Measurements from ENCODE around the gene CARD14. TPM values are rescaled to one million over a fixed set of nuclear protein-coding genes. Genes with fewer than 3 reads are reported as not detected.

CARD14 gene
- total RNA-seq, 1 experiment from 2014 or later = not detected

- ChIA-PET POLR2A (interaction anchor here (0.6 to 0.7 kb wide), 2 partner anchors 95 to 116 kb away, joined by 5 to 14 read pairs; no protein-coding TSS in a partner anchor), CTCF (no interaction called here)
- ATAC-seq (no peak), DNase-seq (ENCODE audit: low read depth, low spot score) (no peak)
- intact Hi-C loops (cut with micrococcal nuclease; ENCODE audit: unreplicated experiment) (no loop called here), in situ Hi-C loops (cut with HindIII; ENCODE audit: low pct_unique_long_range_greater_than_20kb, low sequenced_read_pairs) (no loop called here)
- BruUV-seq (replicated peaks) = no TSS peak
- Histone ChIP-seq H3K27me3 (ENCODE audit: control insufficient read depth, insufficient read depth, low read length) (no peaks in the 10 kb centered on the region), H3K9me3 (ENCODE audit: control insufficient read depth, insufficient read depth, low read depth, low read length) (no peaks in the 10 kb centered on the region), H3K36me3 (ENCODE audit: control insufficient read depth, insufficient read depth, low read length) (no peaks in the 10 kb centered on the region), H3K4me1 (ENCODE audit: control insufficient read depth, insufficient read depth, low read length) (no peaks in the 10 kb centered on the region), H3K4me3 (ENCODE audit: low read depth in 2 of 2, low read length in 2 of 2) (no peak overlapping the region), H3K27ac (ENCODE audit: low read length) (no peak overlapping the region)
- TF ChIP-seq TCF7L2 (IDR thresholded peaks at IDR 0.05; ENCODE audit: low read depth, low read length) = no peak
- TF ChIP-seq SIN3A (IDR thresholded peaks at IDR 0.05; ENCODE audit: borderline replicate concordance, insufficient read depth, low read depth, low read length) = no peak
- TF ChIP-seq POLR2AphosphoS5 (IDR thresholded peaks at IDR 0.05; ENCODE audit: low read depth, low read length) = no peak
- TF ChIP-seq REST (IDR thresholded peaks at IDR 0.05; ENCODE audit: insufficient read depth in 1 of 2, low read depth in 2 of 2, low read length in 1 of 2) = no peak
- TF ChIP-seq CTCF (IDR thresholded peaks at IDR 0.05) = no peak
Measured at GRCh38 chr17:80244871-80245509, 75.2 kb downstream of the CARD14 start.

- TF ChIP-seq SIN3A (IDR thresholded peaks at IDR 0.05; ENCODE audit: borderline replicate concordance, insufficient read depth, low read depth, low read length) (no peak), TCF7L2 (IDR thresholded peaks at IDR 0.05; ENCODE audit: low read depth, low read length) (no peak), REST (IDR thresholded peaks at IDR 0.05; ENCODE audit: insufficient read depth in 1 of 2, low read depth in 2 of 2, low read length in 1 of 2) (no peak), CTCF (IDR thresholded peaks at IDR 0.05) (no peak), POLR2AphosphoS5 (IDR thresholded peaks at IDR 0.05; ENCODE audit: low read depth, low read length) (no peak)
- ChIA-PET POLR2A (no interaction called here), CTCF (no interaction called here)
- no peaks in the 10 kb centered on the region for H3K27me3 ChIP-seq (ENCODE audit: control insufficient read depth, insufficient read depth, low read length)
- no peak overlapping the region for H3K4me3 ChIP-seq (ENCODE audit: low read depth in 2 of 2, low read length in 2 of 2)
- ATAC-seq (no peak), DNase-seq (ENCODE audit: low read depth, low spot score) (no peak)
- H3K9me3 ChIP-seq (ENCODE audit: control insufficient read depth, insufficient read depth, low read depth, low read length) = no peaks in the 10 kb centered on the region
- in situ Hi-C loops (cut with HindIII; ENCODE audit: low pct_unique_long_range_greater_than_20kb, low sequenced_read_pairs) (no loop called here), intact Hi-C loops (cut with micrococcal nuclease; ENCODE audit: unreplicated experiment) (no loop called here)
- BruUV-seq (replicated peaks) = no TSS peak
- H3K27ac ChIP-seq (ENCODE audit: low read length) = no peak overlapping the region
- no peaks in the 10 kb centered on the region for H3K4me1 ChIP-seq (ENCODE audit: control insufficient read depth, insufficient read depth, low read length)
- H3K36me3 ChIP-seq (ENCODE audit: control insufficient read depth, insufficient read depth, low read length) = no peaks in the 10 kb centered on the region
Measured at GRCh38 chr17:80245566-80246265, 75.9 kb downstream of the CARD14 start.
